ENCODE results near the gene HLCS.
A peak's percentile ranks its signal among the peaks of the same experiment; 100 is the strongest.

The HLCS gene

DNA sequence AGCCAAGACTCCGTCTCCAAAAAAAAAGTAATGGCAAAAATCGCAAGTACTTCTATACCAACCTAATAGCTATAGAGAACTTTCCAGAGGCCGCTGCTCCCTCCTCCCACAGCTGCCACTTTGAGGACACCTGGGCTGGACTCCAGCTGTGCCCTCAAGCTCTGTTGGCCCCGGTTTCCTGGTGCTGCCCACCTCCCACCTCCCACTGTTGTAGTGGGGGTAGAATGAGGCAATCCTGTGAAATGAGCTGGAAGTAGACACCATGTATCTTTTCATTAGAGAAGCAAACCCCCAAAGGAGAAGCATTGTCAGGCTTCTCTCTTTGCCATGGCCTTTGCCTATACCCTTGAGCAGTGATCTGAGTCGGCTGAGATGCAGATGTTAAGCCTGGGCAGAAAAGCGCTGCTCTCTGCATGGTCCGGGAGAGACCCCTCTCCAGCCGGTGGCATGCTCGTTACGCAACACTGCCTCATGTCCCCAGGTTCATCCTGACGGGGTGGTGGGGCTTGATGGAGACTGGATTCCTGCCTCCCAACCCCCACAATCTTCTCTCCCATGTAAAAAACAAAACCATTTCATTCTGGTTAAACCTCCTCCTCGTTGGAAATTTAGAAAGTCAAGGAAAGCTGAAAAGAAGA lies 227.9 kb downstream of the HLCS start:
- Histone ChIP-seq H3K36me3 (ENCODE audit: control insufficient read depth in 2 of 2, insufficient read depth in 1 of 2, low read length in 2 of 2) (peaks cover 14 to 68% of the 10 kb centered on the region in 2 experiments), H3K9me3 (ENCODE audit: control insufficient read depth, insufficient read depth, low read depth, low read length) (no peaks in the 10 kb centered on the region), H3K4me1 (ENCODE audit: control insufficient read depth, insufficient read depth, low read length) (no peaks in the 10 kb centered on the region), H3K4me3 (ENCODE audit: low read depth, low read length) (no peak overlapping the region), H3K27ac (ENCODE audit: extremely low read depth, low read depth, low read length) (no peak overlapping the region)
- CTCF ChIA-PET, result interaction anchor here (0.8 kb wide), 1 partner anchor 116 kb away, joined by 3 read pairs; no protein-coding TSS in a partner anchor
- POLR2A ChIA-PET, result interaction anchor here (1.0 kb wide), 1 partner anchor 9 kb away, joined by 3 read pairs; no protein-coding TSS in a partner anchor
- TF ChIP-seq ZNF148 (tag by site-specific recombination; IDR thresholded peaks at IDR 0.05; ENCODE audit: borderline replicate concordance), result no peak
- 0 out of 2 replicates have a peak, but pooled peaks have one; percentile 26 for TF ChIP-seq GLIS1 (tag by site-specific recombination; IDR thresholded peaks at IDR 0.05)
- no peak for TF ChIP-seq PATZ1 (tag by site-specific recombination; IDR thresholded peaks at IDR 0.05)
- no peak for TF ChIP-seq SP3 (tag by site-specific recombination; IDR thresholded peaks at IDR 0.05)
- peak; percentile 78 for TF ChIP-seq ZNF394 (tag by site-specific recombination; IDR thresholded peaks at IDR 0.05; ENCODE audit: borderline replicate concordance)
- TF ChIP-seq, protein P1, sequence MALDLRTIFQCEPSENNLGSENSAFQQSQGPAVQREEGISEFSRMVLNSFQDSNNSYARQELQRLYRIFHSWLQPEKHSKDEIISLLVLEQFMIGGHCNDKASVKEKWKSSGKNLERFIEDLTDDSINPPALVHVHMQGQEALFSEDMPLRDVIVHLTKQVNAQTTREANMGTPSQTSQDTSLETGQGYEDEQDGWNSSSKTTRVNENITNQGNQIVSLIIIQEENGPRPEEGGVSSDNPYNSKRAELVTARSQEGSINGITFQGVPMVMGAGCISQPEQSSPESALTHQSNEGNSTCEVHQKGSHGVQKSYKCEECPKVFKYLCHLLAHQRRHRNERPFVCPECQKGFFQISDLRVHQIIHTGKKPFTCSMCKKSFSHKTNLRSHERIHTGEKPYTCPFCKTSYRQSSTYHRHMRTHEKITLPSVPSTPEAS (tag by site-specific recombination; IDR thresholded peaks at IDR 0.05), result no peak
- TF ChIP-seq PRDM1 (tag by site-specific recombination; IDR thresholded peaks at IDR 0.05), result peak; percentile 77
- TF ChIP-seq ZNF610 (tag by site-specific recombination; IDR thresholded peaks at IDR 0.05; ENCODE audit: borderline replicate concordance), result no peak
- no peak for TF ChIP-seq ZNF114 (tag by site-specific recombination; IDR thresholded peaks at IDR 0.05)
- TF ChIP-seq KLF17 (tag by site-specific recombination; IDR thresholded peaks at IDR 0.05), result no peak
- no peak for TF ChIP-seq ZNF10 (tag by site-specific recombination; IDR thresholded peaks at IDR 0.05)
- TF ChIP-seq YY1 (tag by site-specific recombination; IDR thresholded peaks at IDR 0.05), result no peak
- no peak for TF ChIP-seq ZNF561 (tag by site-specific recombination; IDR thresholded peaks at IDR 0.05; ENCODE audit: borderline replicate concordance)
- no peak for TF ChIP-seq ZNF223 (tag by site-specific recombination; IDR thresholded peaks at IDR 0.05)
- peak; percentile 90 for TF ChIP-seq ZFHX2 (tag by site-specific recombination; conservative IDR thresholded peaks at IDR 0.05)
- no peak for TF ChIP-seq ZNF184 (tag by site-specific recombination; IDR thresholded peaks at IDR 0.05)
- no peak for TF ChIP-seq ZNF311 (tag by site-specific recombination; IDR thresholded peaks at IDR 0.05; ENCODE audit: borderline replicate concordance)
- peak; percentile 78 for TF ChIP-seq ZIC2 (tag by site-specific recombination; IDR thresholded peaks at IDR 0.05)
- peak; percentile 93 for TF ChIP-seq EGR2 (tag by site-specific recombination; IDR thresholded peaks at IDR 0.05; ENCODE audit: low read depth)
- no peak for TF ChIP-seq ZNF621 (tag by site-specific recombination; IDR thresholded peaks at IDR 0.05)
- TF ChIP-seq CTCF (tag by site-specific recombination; IDR thresholded peaks at IDR 0.05), result no peak
- TF ChIP-seq ZNF629 (tag by site-specific recombination; IDR thresholded peaks at IDR 0.05), result no peak
- TF ChIP-seq ZNF23 (tag by site-specific recombination; IDR thresholded peaks at IDR 0.05; ENCODE audit: borderline replicate concordance), result no peak
- no peak for TF ChIP-seq KLF16 (tag by site-specific recombination; IDR thresholded peaks at IDR 0.05)
- TF ChIP-seq OVOL3 (tag by site-specific recombination; IDR thresholded peaks at IDR 0.05), result no peak
- no peak for TF ChIP-seq ZNF302 (tag by site-specific recombination; IDR thresholded peaks at IDR 0.05; ENCODE audit: low read depth)
- TF ChIP-seq HOXC10 (CRISPR knock-in tag; IDR thresholded peaks at IDR 0.05), result no peak
- TF ChIP-seq ZNF449 (tag by site-specific recombination; IDR thresholded peaks at IDR 0.05), result no peak
